ENCODE results near the gene ACKR2.

DNA sequence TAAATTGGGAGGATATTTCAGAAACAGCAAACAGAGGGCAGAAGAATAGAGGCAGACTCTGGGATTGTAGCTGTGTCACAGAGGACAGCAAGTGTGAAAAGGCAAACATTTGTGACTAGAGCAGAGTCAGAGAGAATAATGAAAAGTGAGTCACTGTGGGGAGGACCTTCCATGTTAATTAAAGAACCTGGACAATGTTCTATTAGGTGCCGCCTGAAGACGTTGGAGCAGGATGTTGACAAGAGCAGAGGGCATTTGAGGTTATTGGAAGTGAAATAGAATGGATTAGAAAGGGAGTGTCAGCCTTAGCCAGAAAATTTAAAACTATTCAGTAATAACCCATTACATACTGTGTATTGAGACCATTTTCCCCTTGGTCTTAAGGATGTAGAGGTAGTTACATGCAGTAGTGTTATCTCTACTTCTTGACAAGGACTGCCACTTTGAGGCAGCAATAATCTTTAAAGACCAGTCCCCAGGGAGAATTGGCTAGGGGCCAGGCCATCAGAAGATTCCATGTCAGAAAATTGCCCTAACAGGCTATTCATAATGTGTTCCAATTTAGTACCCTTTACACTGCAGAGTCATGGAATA, 5.8 kb downstream of the ACKR2 start:
- TF ChIP-seq CTCF (IDR thresholded peaks at IDR 0.05; ENCODE audit: low read depth, low read length) (no peak), EZH2phosphoT487 (IDR thresholded peaks at IDR 0.05; ENCODE audit: low read depth) (no peak)
